K562 (cell line): ENCODE data around the gene AHNAK. TPM values are rescaled to one million over a fixed set of nuclear protein-coding genes. Genes with fewer than 3 reads are reported as not detected.

ENCODE experiments used
- ATAC-seq: fragments of 200-7000 bp; cut with Tn5 transposase; 3 replicates; pipeline ENCODE4 v1.9.1; 2020; ENCODE audit warnings: moderate library complexity
- BruUV-seq: library from RNA; stranded (reverse); fragments of 400-500 nt; replicated peaks from 2 replicates; lab custom pipeline; 2021; lab: Mats Ljungman, UMichigan
- CTCF ChIA-PET: fragments of 300-600 bp; formaldehyde crosslinking; extraction: SDS; loops from one replicate; lab custom pipeline; 2021; ENCODE audit warnings: low intra/inter-chr PET ratio; lab: Yijun Ruan, JAX
- POLR2A ChIA-PET: fragments of 300-600, 350-650 bp; sonication (Branson Sonifier 250); formaldehyde crosslinking; extraction: SDS; loops from one replicate; lab custom pipeline; 2021; ENCODE audit warnings: antibody characterized with exemption, inconsistent platforms; lab: Yijun Ruan, JAX
- DNase-seq, 4 experiments: peaks; one replicate each; pipeline versions ENCODE4 v3.0.0 to v3.0.0-alpha.2; 2011 to 2018; ENCODE audit warnings: low spot score in 3 of 4, mixed read lengths in 3 of 4; ENCODE audit errors: extremely low read depth in 1 of 4
- FAIRE-seq: peaks from 2 replicates; lab custom pipeline; 2011; peaks lifted over from hg19 to GRCh38; lab: Jason Lieb, UNC
- H2AFZ ChIP-seq: 2 replicates; pipeline ENCODE4 v1.6.0; 2011; ENCODE audit warnings: low read depth, low read length, control low read depth, inconsistent platforms
- H3K27ac ChIP-seq: fragments of 200-600 bp; 3 replicates; pipeline ENCODE4 v1.8.0; 2011; ENCODE audit warnings: low read depth, mild to moderate bottlenecking, control low read depth, inconsistent platforms, low read length, moderate library complexity, mixed read lengths; ENCODE audit errors: extremely low read depth
- H3K27me3 ChIP-seq, 2 experiments: fragments of 300-600 bp in 1 of 2; 2 replicates in 1 of 2; 3 replicates in 1 of 2; pipeline versions ENCODE4 v1.6.0 to v1.8.0; 2011; ENCODE audit warnings: inconsistent platforms in 2 of 2, low read length in 2 of 2, mild to moderate bottlenecking in 1 of 2, mixed read lengths in 1 of 2, moderate library complexity in 1 of 2; ENCODE audit not compliant: control insufficient read depth in 2 of 2, insufficient read depth in 2 of 2
- H3K36me3 ChIP-seq: fragments of 300-600 bp; 3 replicates; pipeline ENCODE4 v1.8.0; 2011; ENCODE audit warnings: mild to moderate bottlenecking, low read length, inconsistent platforms; ENCODE audit not compliant: control insufficient read depth, insufficient read depth
- H3K4me1 ChIP-seq, 2 experiments: fragments of 200-600 bp in 1 of 2; replicated peaks in 1 of 2; 2 replicates in 1 of 2; 3 replicates in 1 of 2; pipeline versions ENCODE4 v1.5.1 to v1.8.0; 2011; ENCODE audit warnings: inconsistent platforms in 2 of 2, low read length in 2 of 2, mild to moderate bottlenecking in 1 of 2, mixed read lengths in 1 of 2, moderate library complexity in 1 of 2; ENCODE audit not compliant: control insufficient read depth in 2 of 2, insufficient read depth in 2 of 2
- H3K4me2 ChIP-seq: 2 replicates; pipeline ENCODE4 v1.6.1; 2011; ENCODE audit warnings: low read length, control low read depth, inconsistent platforms, mixed read lengths; ENCODE audit not compliant: insufficient read depth
- H3K4me3 ChIP-seq: fragments of 200-600 bp; sonication (generic), shearing (Covaris generic); 2 replicates; pipeline ENCODE4 v1.5.1; 2016; ENCODE audit warnings: control low read depth, inconsistent platforms
- H3K79me2 ChIP-seq: fragments of 200-600 bp; 3 replicates; pipeline ENCODE4 v1.8.0; 2011; ENCODE audit warnings: low read length, inconsistent platforms; ENCODE audit not compliant: control insufficient read depth, insufficient read depth
- H3K9ac ChIP-seq, 2 experiments: 2 replicates each; pipeline versions ENCODE4 v1.6.0 to v1.6.1; 2011; ENCODE audit warnings: low read depth in 2 of 2, low read length in 2 of 2, control low read depth in 1 of 2, inconsistent platforms in 1 of 2, mild to moderate bottlenecking in 1 of 2, mixed read lengths in 1 of 2; ENCODE audit not compliant: insufficient read depth in 1 of 2
- H3K9me1 ChIP-seq: one replicate; pipeline ENCODE4 v1.6.0; 2011; ENCODE audit warnings: inconsistent platforms, mild to moderate bottlenecking, low read length, moderate library complexity; ENCODE audit not compliant: control insufficient read depth, insufficient read depth
- H3K9me3 ChIP-seq: replicated peaks from 2 replicates; pipeline ENCODE4 v1.5.1; 2011; ENCODE audit warnings: low read depth, low read length, inconsistent platforms; ENCODE audit not compliant: control insufficient read depth, insufficient read depth
- H4K20me1 ChIP-seq: replicated peaks from 2 replicates; pipeline ENCODE4 v1.6.1; 2011; ENCODE audit warnings: low read length, inconsistent platforms, mixed read lengths; ENCODE audit not compliant: control insufficient read depth, insufficient read depth
- ERF ChIP-seq: fragments of 450-650 bp; formaldehyde crosslinking; IDR thresholded peaks from 2 replicates; pipeline ENCODE4 v1.4.0; 2020; ENCODE audit warnings: mild to moderate bottlenecking, mixed read lengths
- IRF2 ChIP-seq: sonication (generic); formaldehyde crosslinking; IDR thresholded peaks from 2 replicates; pipeline ENCODE4 v1.8.1; 2022; ENCODE audit warnings: mild to moderate bottlenecking, missing genetic modification reagents
- PYGO2 ChIP-seq: fragments of 450-650 bp; IDR thresholded peaks from 2 replicates; pipeline ENCODE4 v1.6.1; 2016; ENCODE audit warnings: mild to moderate bottlenecking, missing genetic modification characterization, moderate library complexity, missing compliant biosample characterization
- RBFOX2 ChIP-seq: fragments of 200-400 bp; formaldehyde crosslinking; IDR thresholded peaks from 2 replicates; pipeline ENCODE4 v1.6.1; 2017; ENCODE audit warnings: low read depth, mild to moderate bottlenecking, low read length, moderate library complexity
- SP2 ChIP-seq: IDR thresholded peaks from 2 replicates; pipeline ENCODE4 v1.6.1; 2011; ENCODE audit warnings: mild to moderate bottlenecking, low read depth, low read length, moderate library complexity; ENCODE audit not compliant: poor library complexity, severe bottlenecking; ENCODE audit errors: extremely low read depth
- STAT5B ChIP-seq: fragments of 250-450 bp; sonication (Bioruptor Pico); IDR thresholded peaks from 2 replicates; pipeline ENCODE4 v1.8.0; 2021; ENCODE audit warnings: mild to moderate bottlenecking, inconsistent platforms
- ZNF143 ChIP-seq: sonication (generic); formaldehyde crosslinking; IDR thresholded peaks from 2 replicates; pipeline ENCODE4 v1.9.0; 2022; ENCODE audit warnings: mild to moderate bottlenecking, missing genetic modification reagents
- WGBS: fragments of 100-300 bp; shearing (Covaris generic); methylation state at CpG from one replicate; pipeline ENCODE4 v1.1.6; 2016; ENCODE audit warnings: low coverage, mixed read lengths; ENCODE audit not compliant: insufficient coverage; ENCODE audit errors: missing lambda C conversion rate; 5-methylcytosine and 5-hydroxymethylcytosine counted together
- in situ Hi-C: fragments of 300-500 bp; cut with MboI; formaldehyde crosslinking; loops from 4 replicates; pipeline ENCODE4 v1.15.0; 2018; ENCODE audit warnings: inconsistent platforms, mixed read lengths
- intact Hi-C: fragments of 100-400 bp; cut with micrococcal nuclease; formaldehyde crosslinking; loops from 2 replicates; pipeline ENCODE4 v1.14.2; 2022
- polyA plus RNA-seq, 8 experiments: library from polyadenylated mRNA; depleted of rRNA in 4 of 8; stranded (reverse) in 5 of 8; unstranded in 3 of 8; fragments of >200 nt; fragmentation: Nextera tagmentation in 2 of 8; fragmentation: Illumina TruSeq in 1 of 8; extraction: Ambion mirVana in 2 of 8; extraction: Trizol in 1 of 8; gene quantifications; 2 replicates each; pipeline versions ENCODE4 v1.2.1 to v1.2.3, GENCODE V29; 2011 to 2014; ENCODE audit warnings: inconsistent platforms in 1 of 8, missing spikeins in 1 of 8
- total RNA-seq, 7 experiments: library from RNA; depleted of rRNA in 6 of 7; stranded (reverse); fragments of >200 nt in 6 of 7; fragmentation: Illumina TruSeq in 2 of 7; extraction: Trizol in 2 of 7; gene quantifications; 2 replicates each; pipeline versions ENCODE4 v1.2.1 to v1.2.3, GENCODE V29; 2011 to 2021; ENCODE audit warnings: low replicate concordance in 1 of 7
- TF ChIP-seq, protein P1 (sequence below): fragments of 450-650 bp; IDR thresholded peaks from 2 replicates; pipeline ENCODE4 v1.6.1; 2016
- TF ChIP-seq, protein P2 (sequence below): fragments of 450-650 bp; conservative IDR thresholded peaks from 2 replicates; pipeline ENCODE4 v1.6.1; 2016; ENCODE audit warnings: missing genetic modification characterization, low read depth, mild to moderate bottlenecking, missing compliant biosample characterization, moderate library complexity

The AHNAK gene
- total and polyA plus RNA-seq, 9 of the 15 experiments (the other 6 are each of a cell fraction or from before 2014, with no cell fraction given): 1.5 to 89.7 (median 45.0) TPM

DNA sequence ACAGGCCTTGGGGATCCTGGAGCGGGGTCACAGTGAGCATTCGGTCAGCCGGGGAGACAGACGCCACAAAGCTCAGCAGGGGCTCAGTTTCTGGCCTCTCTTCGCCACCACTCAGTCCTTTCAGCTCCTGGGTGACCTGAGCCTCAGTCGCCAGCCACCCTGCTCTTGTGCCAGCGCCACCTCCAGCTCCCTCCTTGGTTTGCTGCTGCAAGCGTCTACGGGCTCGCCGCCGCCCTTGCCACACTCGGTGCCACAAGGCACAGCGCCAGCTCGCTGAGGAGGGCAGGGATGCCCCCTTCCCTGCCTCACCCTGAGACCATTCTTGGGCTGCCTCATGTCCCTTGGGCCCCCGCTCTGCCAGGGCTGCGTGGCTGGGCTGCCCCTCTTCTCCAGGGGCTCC, 28.6 kb upstream of the AHNAK start:
- no peaks in the 10 kb centered on the region for H3K9me3 ChIP-seq
- POLR2A ChIA-PET: interaction anchor here (0.6 to 3.8 kb wide), 17 partner anchors 9 to 216 kb away, joined by 3 to 34 read pairs (median 4); partner anchors contain the start of genes C11orf98, CSKMT and TUT1
- peaks cover 52% of the 10 kb centered on the region for H3K79me2 ChIP-seq
- H3K4me3 ChIP-seq: peak overlapping the region; percentile 96
- H3K4me2 ChIP-seq: peak overlapping the region; percentile 77
- H3K36me3 ChIP-seq: peaks cover 80% of the 10 kb centered on the region
- no TSS peak for BruUV-seq
- H3K27me3 ChIP-seq: no peaks in the 10 kb centered on the region
- TF ChIP-seq, protein P1, sequence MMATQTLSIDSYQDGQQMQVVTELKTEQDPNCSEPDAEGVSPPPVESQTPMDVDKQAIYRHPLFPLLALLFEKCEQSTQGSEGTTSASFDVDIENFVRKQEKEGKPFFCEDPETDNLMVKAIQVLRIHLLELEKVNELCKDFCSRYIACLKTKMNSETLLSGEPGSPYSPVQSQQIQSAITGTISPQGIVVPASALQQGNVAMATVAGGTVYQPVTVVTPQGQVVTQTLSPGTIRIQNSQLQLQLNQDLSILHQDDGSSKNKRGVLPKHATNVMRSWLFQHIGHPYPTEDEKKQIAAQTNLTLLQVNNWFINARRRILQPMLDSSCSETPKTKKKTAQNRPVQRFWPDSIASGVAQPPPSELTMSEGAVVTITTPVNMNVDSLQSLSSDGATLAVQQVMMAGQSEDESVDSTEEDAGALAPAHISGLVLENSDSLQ: no peak
- TF ChIP-seq ERF (no peak), SP2 (no peak), STAT5B (no peak), RBFOX2 (peak; percentile 50; the same call in 1 of the 2 replicates), ZNF143 (peak; percentile 29; the same call in 1 of the 2 replicates), IRF2 (CRISPR knock-in tag) (no peak), PYGO2 (tag) (no peak)
- TF ChIP-seq, protein P2, sequence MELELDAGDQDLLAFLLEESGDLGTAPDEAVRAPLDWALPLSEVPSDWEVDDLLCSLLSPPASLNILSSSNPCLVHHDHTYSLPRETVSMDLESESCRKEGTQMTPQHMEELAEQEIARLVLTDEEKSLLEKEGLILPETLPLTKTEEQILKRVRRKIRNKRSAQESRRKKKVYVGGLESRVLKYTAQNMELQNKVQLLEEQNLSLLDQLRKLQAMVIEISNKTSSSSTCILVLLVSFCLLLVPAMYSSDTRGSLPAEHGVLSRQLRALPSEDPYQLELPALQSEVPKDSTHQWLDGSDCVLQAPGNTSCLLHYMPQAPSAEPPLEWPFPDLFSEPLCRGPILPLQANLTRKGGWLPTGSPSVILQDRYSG (tag): no peak
- peak overlapping the region; percentile 84; the same call in 2 of the 3 replicates for H3K27ac ChIP-seq
- DNase-seq (no peak), ATAC-seq (no peak), FAIRE-seq (no peak)
- no peak overlapping the region for H2AFZ ChIP-seq
- intact Hi-C loops: no loop called here
- peak overlapping the region; percentile 93 to 98 for H3K9ac ChIP-seq
- H4K20me1 ChIP-seq: peaks cover 3% of the 10 kb centered on the region
- 86% methylated on average over 17 of the region's 17 CpGs for WGBS
- CTCF ChIA-PET: no interaction called here
- in situ Hi-C loops: no loop called here
- no peaks in the 10 kb centered on the region for H3K9me1 ChIP-seq
- peaks cover 22 to 37% of the 10 kb centered on the region in 2 experiments; a peak in 4 of 5 replicates for H3K4me1 ChIP-seq
